Measurements from ENCODE around the gene PHF23.

The PHF23 gene

DNA sequence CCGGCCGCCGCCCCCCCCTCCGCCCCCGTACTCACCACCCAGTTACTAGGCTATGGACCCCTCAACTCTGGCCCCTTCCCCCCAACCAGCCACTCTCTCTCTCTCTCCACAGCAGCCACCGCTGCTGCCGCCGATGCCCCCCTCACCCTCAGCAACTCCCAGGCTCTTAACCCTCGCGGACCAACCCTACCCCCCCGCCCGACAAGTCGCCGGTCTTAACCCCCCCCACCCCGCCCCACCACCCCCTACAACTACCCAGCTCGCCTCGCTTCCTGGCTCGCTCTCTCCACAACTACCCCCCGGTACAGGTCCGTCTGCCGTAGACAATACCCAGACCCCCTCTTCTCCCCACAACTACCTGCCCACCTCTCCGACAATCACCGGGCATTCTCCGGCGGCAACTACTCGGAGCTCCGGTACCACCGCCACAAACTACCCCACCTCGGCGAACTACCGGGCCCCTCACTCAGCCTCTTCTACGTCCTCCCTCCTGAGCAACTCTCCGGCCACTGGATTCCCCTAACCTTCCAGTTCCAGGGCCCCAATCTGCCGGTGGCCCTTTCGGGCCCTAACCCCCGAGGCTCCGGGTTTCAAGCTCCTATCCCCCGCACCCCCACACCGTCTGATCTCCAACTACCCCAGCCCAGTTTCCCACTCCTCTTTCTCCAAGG lies 702 bp downstream of the PHF23 start:
- Histone ChIP-seq H3K4me3 (ENCODE audit: low read depth in 1 of 2, low read length in 2 of 2) (peak overlapping the region; percentile 90 to 94), H3K27ac (ENCODE audit: low read depth, low read length) (peak overlapping the region; percentile 79), H3K36me3 (ENCODE audit: control insufficient read depth in 1 of 2, insufficient read depth in 2 of 2, low read length in 2 of 2) (peaks cover 16 to 30% of the 10 kb centered on the region in 2 donors), H3K4me1 (ENCODE audit: control insufficient read depth in 1 of 2, insufficient read depth in 2 of 2, low read length in 2 of 2) (peaks cover 51 to 52% of the 10 kb centered on the region in 2 donors), H3K9ac (ENCODE audit: low read depth in 1 of 2, low read length in 2 of 2) (peak overlapping the region; percentile 78 to 92), H3K9me3 (ENCODE audit: control insufficient read depth in 1 of 2, low read length in 2 of 2) (no peaks in the 10 kb centered on the region), H3K27me3 (ENCODE audit: control insufficient read depth in 1 of 2, insufficient read depth in 2 of 2, low read length in 2 of 2) (no peaks in the 10 kb centered on the region)

DNA sequence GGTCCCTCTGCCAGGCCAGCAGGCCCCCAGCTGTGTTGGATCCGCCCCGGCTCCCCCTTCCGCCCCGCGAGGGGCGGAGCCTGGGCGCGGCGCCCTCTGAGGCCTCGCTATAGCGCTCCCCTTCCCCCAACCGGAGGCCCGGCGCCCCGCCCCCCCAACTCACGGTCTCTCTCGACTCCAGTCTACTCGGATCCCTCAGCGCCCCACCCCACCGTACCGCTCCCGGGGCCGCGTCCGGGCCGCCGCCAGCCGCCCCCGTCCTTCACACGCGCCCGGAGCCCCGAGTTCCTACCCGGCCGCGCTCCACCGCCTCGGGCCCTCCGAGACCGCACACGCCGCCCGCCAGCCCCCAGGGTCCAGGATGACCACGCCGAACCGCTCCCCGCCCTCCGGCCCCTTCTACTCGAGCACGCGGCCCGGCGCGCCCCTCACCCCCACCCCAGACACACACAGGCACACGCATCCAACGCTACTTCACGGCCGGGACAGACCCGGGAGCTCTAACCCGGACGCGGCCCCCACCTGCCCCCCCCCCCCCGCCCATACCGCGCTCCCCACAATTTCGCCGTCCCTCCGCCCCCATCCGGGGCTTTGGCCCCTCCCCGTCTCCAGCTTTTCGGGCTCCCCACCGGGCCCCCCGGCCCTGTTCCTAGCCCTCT lies 1.4 kb downstream of the PHF23 start:
- Histone ChIP-seq H3K36me3 (ENCODE audit: control insufficient read depth in 1 of 2, insufficient read depth in 2 of 2, low read length in 2 of 2) (peaks cover 16 to 30% of the 10 kb centered on the region in 2 donors), H3K9me3 (ENCODE audit: control insufficient read depth in 1 of 2, low read length in 2 of 2) (no peaks in the 10 kb centered on the region), H3K27me3 (ENCODE audit: control insufficient read depth in 1 of 2, insufficient read depth in 2 of 2, low read length in 2 of 2) (no peaks in the 10 kb centered on the region), H3K4me3 (ENCODE audit: low read depth in 1 of 2, low read length in 2 of 2) (peak overlapping the region; percentile 90 to 94), H3K9ac (ENCODE audit: low read depth in 1 of 2, low read length in 2 of 2) (peak overlapping the region; percentile 43 to 92), H3K27ac (ENCODE audit: low read depth, low read length) (peak overlapping the region; percentile 85), H3K4me1 (ENCODE audit: control insufficient read depth in 1 of 2, insufficient read depth in 2 of 2, low read length in 2 of 2) (peaks cover 52 to 53% of the 10 kb centered on the region in 2 donors)

DNA sequence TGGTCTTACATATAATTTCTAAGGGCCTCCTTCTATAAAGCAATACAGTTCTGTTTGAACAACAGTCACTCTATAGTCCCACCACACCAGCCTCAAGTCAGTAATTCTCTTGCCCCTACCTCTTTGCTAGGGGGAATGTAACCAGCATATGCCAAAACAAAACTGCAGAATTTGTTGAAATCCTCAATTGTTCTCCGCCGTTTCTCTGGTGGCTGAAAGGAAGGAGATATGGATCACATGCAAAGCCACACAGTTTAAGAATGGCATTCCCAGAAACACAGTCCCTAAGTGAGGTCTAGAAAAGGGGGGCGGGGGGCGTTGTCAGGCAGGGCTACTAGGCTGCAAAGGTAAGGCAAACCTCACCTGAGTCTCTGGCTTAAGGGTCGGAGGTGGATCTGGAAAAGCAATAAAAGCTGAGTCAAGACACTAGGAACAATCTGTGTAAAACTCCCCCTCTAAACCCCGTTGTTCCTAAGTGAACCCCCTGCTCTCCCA lies 1.9 kb downstream of the PHF23 start:
- Histone ChIP-seq H3K9ac (ENCODE audit: low read depth in 1 of 2, low read length in 2 of 2) (peak overlapping the region in 1 of 2 donors; percentile 32), H3K27me3 (ENCODE audit: control insufficient read depth in 1 of 2, insufficient read depth in 2 of 2, low read length in 2 of 2) (no peaks in the 10 kb centered on the region), H3K4me1 (ENCODE audit: control insufficient read depth in 1 of 2, insufficient read depth in 2 of 2, low read length in 2 of 2) (peaks cover 56 to 57% of the 10 kb centered on the region in 2 donors)

DNA sequence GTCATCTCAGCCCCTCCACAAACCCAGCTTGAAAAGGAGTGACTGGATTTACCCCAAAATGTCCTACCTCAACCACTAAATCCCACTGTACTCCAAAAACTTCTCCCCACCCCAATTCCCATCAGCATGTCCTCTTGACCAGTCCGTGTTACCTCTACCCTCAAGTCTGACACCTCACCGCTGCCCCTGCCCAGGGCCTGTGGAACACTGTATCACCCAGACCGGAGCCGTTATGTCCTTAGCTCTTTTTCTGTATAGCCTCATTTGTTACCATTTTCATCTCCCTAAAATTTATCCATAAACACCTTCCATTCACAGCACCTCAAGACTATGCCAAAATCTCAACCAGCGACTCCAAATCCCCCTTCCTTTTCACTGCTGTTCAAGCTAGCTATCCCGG lies 2.4 kb downstream of the PHF23 start:
- H3K4me3 ChIP-seq (ENCODE audit: low read depth in 1 of 2, low read length in 2 of 2) = peak overlapping the region; percentile 73 to 94
- no peak overlapping the region for H3K27ac ChIP-seq (ENCODE audit: low read depth, low read length)
- peaks cover 58 to 62% of the 10 kb centered on the region in 2 donors for H3K4me1 ChIP-seq (ENCODE audit: control insufficient read depth in 1 of 2, insufficient read depth in 2 of 2, low read length in 2 of 2)
- no peak overlapping the region for H3K9ac ChIP-seq (ENCODE audit: low read depth in 1 of 2, low read length in 2 of 2)
- no peaks in the 10 kb centered on the region for H3K9me3 ChIP-seq (ENCODE audit: control insufficient read depth in 1 of 2, low read length in 2 of 2)
- no peaks in the 10 kb centered on the region for H3K27me3 ChIP-seq (ENCODE audit: control insufficient read depth in 1 of 2, insufficient read depth in 2 of 2, low read length in 2 of 2)
- peaks cover 16 to 30% of the 10 kb centered on the region in 2 donors for H3K36me3 ChIP-seq (ENCODE audit: control insufficient read depth in 1 of 2, insufficient read depth in 2 of 2, low read length in 2 of 2)

More for the DNA sequence above, 1.9 kb downstream of the PHF23 start:
- peak overlapping the region; percentile 73 to 94 for H3K4me3 ChIP-seq (ENCODE audit: low read depth in 1 of 2, low read length in 2 of 2)
- peaks cover 16 to 30% of the 10 kb centered on the region in 2 donors for H3K36me3 ChIP-seq (ENCODE audit: control insufficient read depth in 1 of 2, insufficient read depth in 2 of 2, low read length in 2 of 2)
- peak overlapping the region; percentile 85 for H3K27ac ChIP-seq (ENCODE audit: low read depth, low read length)
- no peaks in the 10 kb centered on the region for H3K9me3 ChIP-seq (ENCODE audit: control insufficient read depth in 1 of 2, low read length in 2 of 2)

DNA sequence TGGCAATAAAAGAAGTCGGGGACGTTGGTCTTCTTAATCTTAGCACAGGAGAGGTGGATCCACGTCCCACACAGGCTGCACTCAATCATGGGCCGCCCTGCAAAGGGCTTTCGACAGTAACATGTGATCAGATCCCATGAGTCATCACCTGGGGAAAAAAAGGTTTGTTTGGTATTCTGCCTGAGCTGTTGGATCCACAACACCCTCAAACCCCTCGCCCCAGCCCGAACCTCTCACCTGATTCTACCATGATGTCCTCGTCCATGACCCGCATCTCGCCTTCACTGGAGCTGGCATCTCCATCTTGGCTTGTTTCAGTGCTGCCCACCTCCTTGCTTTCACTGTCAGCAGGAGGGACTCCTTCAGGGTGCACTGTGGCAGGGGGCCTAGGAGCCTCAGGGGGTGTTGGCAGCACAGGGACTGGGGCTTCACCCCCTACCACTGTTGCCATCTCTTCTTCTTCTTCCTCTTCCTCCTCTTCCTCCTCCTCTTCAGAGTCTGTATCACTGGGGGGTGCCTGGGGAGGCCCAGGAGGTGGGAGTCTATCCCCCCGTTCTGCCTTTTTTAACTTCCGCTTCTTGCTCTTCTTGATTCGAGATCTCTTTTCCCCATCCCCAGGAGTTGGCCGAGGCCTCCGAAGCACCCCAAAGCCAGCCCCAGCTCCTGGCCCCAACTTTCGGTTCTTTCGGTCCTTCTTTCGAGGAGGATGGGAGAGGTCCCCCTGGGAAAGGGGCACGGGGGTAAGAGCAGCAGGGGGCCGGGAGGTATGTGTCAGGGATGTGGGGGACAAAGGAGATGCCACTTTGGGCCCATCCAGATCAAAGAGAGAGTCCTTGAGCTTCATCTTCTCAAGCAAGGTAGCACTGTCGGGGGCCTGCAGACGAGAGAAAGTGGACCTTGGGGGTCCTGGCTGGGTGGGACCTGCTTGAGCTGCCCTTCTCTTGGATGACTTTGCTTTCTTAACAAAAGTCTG lies 3.3 kb downstream of the PHF23 start:
- Histone ChIP-seq H3K9me3 (ENCODE audit: control insufficient read depth in 1 of 2, low read length in 2 of 2) (no peaks in the 10 kb centered on the region), H3K4me1 (ENCODE audit: control insufficient read depth in 1 of 2, insufficient read depth in 2 of 2, low read length in 2 of 2) (peaks cover 52 to 57% of the 10 kb centered on the region in 2 donors), H3K27ac (ENCODE audit: low read depth, low read length) (no peak overlapping the region), H3K9ac (ENCODE audit: low read depth in 1 of 2, low read length in 2 of 2) (no peak overlapping the region), H3K36me3 (ENCODE audit: control insufficient read depth in 1 of 2, insufficient read depth in 2 of 2, low read length in 2 of 2) (peaks cover 16 to 28% of the 10 kb centered on the region in 2 donors), H3K4me3 (ENCODE audit: low read depth in 1 of 2, low read length in 2 of 2) (no peak overlapping the region), H3K27me3 (ENCODE audit: control insufficient read depth in 1 of 2, insufficient read depth in 2 of 2, low read length in 2 of 2) (no peaks in the 10 kb centered on the region)

DNA sequence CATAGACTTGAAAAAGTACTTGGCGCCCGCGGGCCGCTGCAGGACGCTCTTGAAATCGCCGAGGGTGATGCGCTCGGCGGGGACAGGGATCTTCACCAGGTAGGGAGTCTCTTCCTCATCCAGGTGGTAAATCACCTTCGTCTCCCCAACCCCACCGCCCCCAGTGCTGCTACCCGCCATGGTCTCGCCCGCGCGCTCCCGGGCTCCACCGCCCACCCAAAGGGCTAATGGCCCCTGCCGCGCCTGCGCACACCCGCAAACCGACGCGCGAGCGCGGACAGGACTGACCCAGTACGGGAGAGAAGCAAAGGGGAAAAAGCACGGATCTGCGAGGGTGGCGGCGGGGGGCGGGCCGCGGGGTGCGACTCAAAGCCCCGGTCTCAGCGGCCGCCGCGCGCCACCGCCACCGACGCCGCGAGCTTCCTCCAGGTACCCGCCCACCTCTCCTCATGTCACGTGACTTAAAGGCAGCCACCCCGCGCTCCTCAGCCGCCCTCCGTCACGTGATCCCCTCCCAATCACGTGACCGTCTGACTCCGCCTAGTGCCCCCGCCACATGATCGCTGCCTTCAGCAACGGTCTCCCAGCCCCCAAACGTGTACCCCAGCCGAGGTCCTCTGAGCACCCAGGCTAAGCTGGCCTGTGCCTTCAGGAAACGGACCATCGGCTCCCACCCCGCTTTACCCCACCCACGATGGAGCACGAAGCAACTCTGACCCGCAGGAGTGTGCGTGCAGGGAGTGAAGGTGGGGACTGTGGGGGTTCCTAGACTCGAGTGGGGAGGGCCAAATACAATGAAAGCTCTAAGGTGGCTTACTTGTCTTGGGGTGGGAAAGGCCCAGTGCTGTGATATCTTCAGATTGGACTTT lies 4.9 kb downstream of the PHF23 start, which contains the start of gene DVL2:
DVL2 (minus strand) TSS at position 435 of the 869 bp plus-strand sequence; CDS start at position 180, 255 bp downstream.
- H3K27ac ChIP-seq (ENCODE audit: low read depth, low read length) = peak within 1 kb of the TSS; percentile 86
- no peaks in the 10 kb centered on the region for H3K27me3 ChIP-seq (ENCODE audit: control insufficient read depth in 1 of 2, insufficient read depth in 2 of 2, low read length in 2 of 2)
- peak within 1 kb of the TSS; percentile 90 to 96 for H3K4me3 ChIP-seq (ENCODE audit: low read depth in 1 of 2, low read length in 2 of 2)
- peak within 1 kb of the TSS; percentile 64 to 92 for H3K9ac ChIP-seq (ENCODE audit: low read depth in 1 of 2, low read length in 2 of 2)
- H3K9me3 ChIP-seq (ENCODE audit: control insufficient read depth in 1 of 2, low read length in 2 of 2) = no peaks in the 10 kb centered on the region
- H3K4me1 ChIP-seq (ENCODE audit: control insufficient read depth in 1 of 2, insufficient read depth in 2 of 2, low read length in 2 of 2) = peaks cover 39 to 45% of the 10 kb centered on the region in 2 donors
- peaks cover 14 to 32% of the 10 kb centered on the region in 2 donors for H3K36me3 ChIP-seq (ENCODE audit: control insufficient read depth in 1 of 2, insufficient read depth in 2 of 2, low read length in 2 of 2)

DNA sequence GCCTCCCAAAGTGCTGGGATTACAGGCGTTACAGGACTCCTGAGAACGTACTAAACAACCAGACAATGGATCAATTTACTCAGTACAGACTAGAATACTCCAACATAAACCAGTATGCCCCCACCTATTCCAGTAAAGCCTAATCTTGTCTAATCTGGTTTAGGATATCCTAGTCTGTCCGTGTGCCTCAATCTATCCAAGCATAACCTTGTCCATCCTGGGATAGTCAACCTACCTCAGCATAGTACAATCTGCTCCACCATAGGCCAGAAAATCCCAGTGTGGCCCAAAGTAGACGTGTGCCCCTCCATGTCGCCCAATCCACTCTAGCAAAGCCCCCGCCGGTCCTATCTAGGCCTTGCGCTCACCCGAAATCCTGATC lies 5.6 kb downstream of the PHF23 start:
- peak overlapping the region; percentile 90 to 96 for H3K4me3 ChIP-seq (ENCODE audit: low read depth in 1 of 2, low read length in 2 of 2)
- H3K27me3 ChIP-seq (ENCODE audit: control insufficient read depth in 1 of 2, insufficient read depth in 2 of 2, low read length in 2 of 2) = no peaks in the 10 kb centered on the region
- peaks cover 39 to 45% of the 10 kb centered on the region in 2 donors for H3K4me1 ChIP-seq (ENCODE audit: control insufficient read depth in 1 of 2, insufficient read depth in 2 of 2, low read length in 2 of 2)
- peak overlapping the region; percentile 86 for H3K27ac ChIP-seq (ENCODE audit: low read depth, low read length)
- H3K9ac ChIP-seq (ENCODE audit: low read depth in 1 of 2, low read length in 2 of 2) = peak overlapping the region; percentile 64 to 92
- no peaks in the 10 kb centered on the region for H3K9me3 ChIP-seq (ENCODE audit: control insufficient read depth in 1 of 2, low read length in 2 of 2)
- peaks cover 15 to 38% of the 10 kb centered on the region in 2 donors for H3K36me3 ChIP-seq (ENCODE audit: control insufficient read depth in 1 of 2, insufficient read depth in 2 of 2, low read length in 2 of 2)

DNA sequence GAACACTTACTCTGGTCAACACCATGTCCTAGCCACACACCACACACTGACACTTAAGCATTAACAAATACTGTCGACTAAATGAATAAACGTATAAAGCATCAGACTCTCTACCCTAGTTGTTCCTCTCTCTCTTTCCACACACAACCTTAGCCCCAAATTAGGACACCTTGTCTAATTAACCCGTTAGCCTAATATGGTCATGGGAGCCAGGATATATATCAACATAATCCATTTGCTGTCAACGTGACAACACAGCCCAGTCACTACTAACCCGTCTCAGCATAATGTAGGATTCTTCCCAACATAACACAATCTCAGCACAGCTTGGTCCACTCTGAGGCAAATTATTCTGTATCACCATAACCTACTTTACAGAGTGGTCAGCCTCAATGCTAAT lies 7.1 kb downstream of the PHF23 start:
- Histone ChIP-seq H3K4me3 (ENCODE audit: low read depth in 1 of 2, low read length in 2 of 2) (no peak overlapping the region), H3K27me3 (ENCODE audit: control insufficient read depth in 1 of 2, insufficient read depth in 2 of 2, low read length in 2 of 2) (no peaks in the 10 kb centered on the region), H3K9ac (ENCODE audit: low read depth in 1 of 2, low read length in 2 of 2) (no peak overlapping the region), H3K4me1 (ENCODE audit: control insufficient read depth in 1 of 2, insufficient read depth in 2 of 2, low read length in 2 of 2) (peaks cover 34 to 39% of the 10 kb centered on the region in 2 donors), H3K36me3 (ENCODE audit: control insufficient read depth in 1 of 2, insufficient read depth in 2 of 2, low read length in 2 of 2) (peaks cover 21 to 51% of the 10 kb centered on the region in 2 donors), H3K27ac (ENCODE audit: low read depth, low read length) (no peak overlapping the region), H3K9me3 (ENCODE audit: control insufficient read depth in 1 of 2, low read length in 2 of 2) (no peaks in the 10 kb centered on the region)

DNA sequence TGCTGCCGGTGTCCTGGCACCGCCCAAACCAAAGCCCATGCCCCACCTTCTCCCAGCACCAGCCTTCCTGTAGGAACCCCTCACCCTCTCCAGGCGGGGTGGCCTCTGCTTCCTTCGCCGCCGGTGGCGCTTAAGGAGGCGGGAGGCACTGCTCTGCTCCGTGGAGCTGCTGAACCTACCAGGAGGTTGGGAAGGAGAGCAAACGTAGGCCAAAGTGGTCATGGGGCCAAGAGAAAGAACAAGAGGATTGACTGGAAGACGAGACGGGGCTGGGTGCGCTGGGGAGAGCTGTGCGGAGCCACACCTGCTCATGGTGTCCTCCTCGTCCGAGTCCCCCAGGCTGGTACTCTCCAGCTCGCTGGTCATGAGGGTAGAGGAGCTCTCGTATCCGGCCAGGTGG lies 9.8 kb downstream of the PHF23 start:
- Histone ChIP-seq H3K9ac (ENCODE audit: low read depth in 1 of 2, low read length in 2 of 2) (no peak overlapping the region), H3K4me1 (ENCODE audit: control insufficient read depth in 1 of 2, insufficient read depth in 2 of 2, low read length in 2 of 2) (peaks cover 15 to 18% of the 10 kb centered on the region in 2 donors), H3K4me3 (ENCODE audit: low read depth in 1 of 2, low read length in 2 of 2) (no peak overlapping the region), H3K9me3 (ENCODE audit: control insufficient read depth in 1 of 2, low read length in 2 of 2) (no peaks in the 10 kb centered on the region), H3K27me3 (ENCODE audit: control insufficient read depth in 1 of 2, insufficient read depth in 2 of 2, low read length in 2 of 2) (no peaks in the 10 kb centered on the region), H3K27ac (ENCODE audit: low read depth, low read length) (no peak overlapping the region), H3K36me3 (ENCODE audit: control insufficient read depth in 1 of 2, insufficient read depth in 2 of 2, low read length in 2 of 2) (peaks cover 27 to 58% of the 10 kb centered on the region in 2 donors)
